Calu3 (cell line): ENCODE measurements around the gene PHIP. TPM values are rescaled to one million over a fixed set of nuclear protein-coding genes. Genes with fewer than 3 reads are reported as not detected.
"Not testable (repeated sequence)": the region's sequence is repeated elsewhere in the genome, so short reads cannot be mapped to it uniquely, and the experiment has no call there.

ENCODE experiments used
- BruUV-seq: library from RNA; stranded (reverse); fragments of 400-500 nt; replicated peaks from 2 replicates; lab custom pipeline; 2021; lab: Mats Ljungman, UMichigan
- CTCF ChIA-PET: fragments of 300-600 bp; sonication (Branson Sonifier 250); formaldehyde crosslinking; loops from one replicate; lab custom pipeline; 2022; ENCODE audit warnings: antibody characterized with exemption; lab: Charles Lee
- DNase-seq: peaks from one replicate; pipeline ENCODE4 v3.0.0; 2022
- H3K27ac Mint-ChIP-seq: one replicate; pipeline ENCODE4 v1.8.0; 2022; ENCODE audit warnings: mixed read lengths; ENCODE audit not compliant: unreplicated experiment
- H3K27me3 Mint-ChIP-seq: one replicate; pipeline ENCODE4 v1.8.0; 2022; ENCODE audit warnings: mixed read lengths; ENCODE audit not compliant: unreplicated experiment
- H3K36me3 Mint-ChIP-seq: one replicate; pipeline ENCODE4 v1.8.0; 2022; ENCODE audit warnings: mild to moderate bottlenecking, moderate library complexity, mixed read lengths; ENCODE audit not compliant: insufficient read depth, unreplicated experiment
- H3K4me1 Mint-ChIP-seq: one replicate; pipeline ENCODE4 v1.8.0; 2022; ENCODE audit warnings: mild to moderate bottlenecking, low read depth, mixed read lengths; ENCODE audit not compliant: unreplicated experiment
- H3K4me3 Mint-ChIP-seq: one replicate; pipeline ENCODE4 v1.8.0; 2022; ENCODE audit warnings: mild to moderate bottlenecking, low read depth, moderate library complexity, mixed read lengths; ENCODE audit not compliant: unreplicated experiment
- H3K9me3 Mint-ChIP-seq: one replicate; pipeline ENCODE4 v1.8.0; 2022; ENCODE audit warnings: low read depth, mixed read lengths; ENCODE audit not compliant: unreplicated experiment
- intact Hi-C: fragments of 100-400 bp; cut with micrococcal nuclease; formaldehyde crosslinking; loops from one replicate; pipeline ENCODE4 v1.10.0; 2022; ENCODE audit not compliant: unreplicated experiment
- total RNA-seq: library from RNA; stranded (reverse); gene quantifications from 2 replicates; pipeline ENCODE4 v1.2.3, GENCODE V29; 2022
- TF ChIP-seq, protein P1 (sequence below): fragments of 200-600 bp; IDR thresholded peaks from one replicate; pipeline ENCODE4 v1.8.0; 2022; ENCODE audit warnings: antibody characterized with exemption; ENCODE audit not compliant: unreplicated experiment

PHIP gene
- total RNA-seq, 1 experiment from 2014 or later = 50.8 TPM

DNA sequence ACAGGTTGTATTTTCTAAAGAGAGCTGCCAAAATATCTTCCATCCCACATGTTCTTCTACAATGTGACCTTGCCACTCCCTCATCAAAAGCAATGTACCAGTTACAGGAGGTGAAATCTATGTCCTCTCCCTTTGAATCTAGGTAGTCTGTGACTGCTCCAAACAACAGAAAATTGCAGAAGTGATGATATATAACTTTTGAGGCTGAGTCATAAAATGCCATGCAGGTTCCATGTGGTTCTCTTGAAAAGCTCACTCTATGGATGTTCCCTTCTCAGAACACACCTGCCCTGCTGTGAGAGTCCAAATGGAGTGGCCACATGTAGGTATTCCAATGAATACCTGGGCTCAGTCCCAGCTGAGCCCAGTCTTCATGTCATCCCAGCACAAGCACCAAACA is 16.9 kb upstream of the PHIP start:
- intact Hi-C loops = no loop called here

DNA sequence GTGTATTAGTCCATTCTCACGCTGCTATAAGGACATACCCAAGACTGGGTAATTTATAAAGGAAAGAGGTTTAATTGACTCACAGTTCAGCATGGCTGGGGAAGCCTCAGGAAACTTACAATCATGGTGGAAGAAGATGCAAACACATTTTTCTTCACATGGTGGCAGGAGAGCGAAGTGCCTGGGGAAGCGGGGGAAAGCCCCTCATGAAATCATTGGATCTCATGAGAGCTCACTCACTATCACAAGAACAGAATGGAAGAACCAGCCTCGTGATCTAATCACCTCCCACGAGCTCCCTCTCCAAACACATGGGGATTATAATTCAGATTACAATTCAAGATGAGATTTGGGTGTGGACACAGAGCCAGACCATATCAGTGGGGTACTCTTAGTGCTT is 13.7 kb upstream of the PHIP start:
- peaks cover 18% of the 10 kb centered on the region for H3K27me3 Mint-ChIP-seq
- H3K4me3 Mint-ChIP-seq, BruUV-seq, H3K27ac Mint-ChIP-seq, H3K4me1 Mint-ChIP-seq, DNase-seq, H3K9me3 Mint-ChIP-seq, intact Hi-C loops, H3K36me3 Mint-ChIP-seq, CTCF ChIA-PET: not testable (repeated sequence)

More for the DNA sequence above, 16.9 kb upstream of the PHIP start:
- CTCF ChIA-PET = no interaction called here
- BruUV-seq = no TSS peak
- Mint-ChIP-seq H3K36me3 (no peaks in the 10 kb centered on the region), H3K4me1 (no peaks in the 10 kb centered on the region), H3K27me3 (peaks cover 8% of the 10 kb centered on the region), H3K9me3 (no peaks in the 10 kb centered on the region), H3K4me3 (no peak overlapping the region), H3K27ac (no peak overlapping the region)
- no peak for DNase-seq
- TF ChIP-seq, protein P1, sequence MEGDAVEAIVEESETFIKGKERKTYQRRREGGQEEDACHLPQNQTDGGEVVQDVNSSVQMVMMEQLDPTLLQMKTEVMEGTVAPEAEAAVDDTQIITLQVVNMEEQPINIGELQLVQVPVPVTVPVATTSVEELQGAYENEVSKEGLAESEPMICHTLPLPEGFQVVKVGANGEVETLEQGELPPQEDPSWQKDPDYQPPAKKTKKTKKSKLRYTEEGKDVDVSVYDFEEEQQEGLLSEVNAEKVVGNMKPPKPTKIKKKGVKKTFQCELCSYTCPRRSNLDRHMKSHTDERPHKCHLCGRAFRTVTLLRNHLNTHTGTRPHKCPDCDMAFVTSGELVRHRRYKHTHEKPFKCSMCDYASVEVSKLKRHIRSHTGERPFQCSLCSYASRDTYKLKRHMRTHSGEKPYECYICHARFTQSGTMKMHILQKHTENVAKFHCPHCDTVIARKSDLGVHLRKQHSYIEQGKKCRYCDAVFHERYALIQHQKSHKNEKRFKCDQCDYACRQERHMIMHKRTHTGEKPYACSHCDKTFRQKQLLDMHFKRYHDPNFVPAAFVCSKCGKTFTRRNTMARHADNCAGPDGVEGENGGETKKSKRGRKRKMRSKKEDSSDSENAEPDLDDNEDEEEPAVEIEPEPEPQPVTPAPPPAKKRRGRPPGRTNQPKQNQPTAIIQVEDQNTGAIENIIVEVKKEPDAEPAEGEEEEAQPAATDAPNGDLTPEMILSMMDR = no peak

DNA sequence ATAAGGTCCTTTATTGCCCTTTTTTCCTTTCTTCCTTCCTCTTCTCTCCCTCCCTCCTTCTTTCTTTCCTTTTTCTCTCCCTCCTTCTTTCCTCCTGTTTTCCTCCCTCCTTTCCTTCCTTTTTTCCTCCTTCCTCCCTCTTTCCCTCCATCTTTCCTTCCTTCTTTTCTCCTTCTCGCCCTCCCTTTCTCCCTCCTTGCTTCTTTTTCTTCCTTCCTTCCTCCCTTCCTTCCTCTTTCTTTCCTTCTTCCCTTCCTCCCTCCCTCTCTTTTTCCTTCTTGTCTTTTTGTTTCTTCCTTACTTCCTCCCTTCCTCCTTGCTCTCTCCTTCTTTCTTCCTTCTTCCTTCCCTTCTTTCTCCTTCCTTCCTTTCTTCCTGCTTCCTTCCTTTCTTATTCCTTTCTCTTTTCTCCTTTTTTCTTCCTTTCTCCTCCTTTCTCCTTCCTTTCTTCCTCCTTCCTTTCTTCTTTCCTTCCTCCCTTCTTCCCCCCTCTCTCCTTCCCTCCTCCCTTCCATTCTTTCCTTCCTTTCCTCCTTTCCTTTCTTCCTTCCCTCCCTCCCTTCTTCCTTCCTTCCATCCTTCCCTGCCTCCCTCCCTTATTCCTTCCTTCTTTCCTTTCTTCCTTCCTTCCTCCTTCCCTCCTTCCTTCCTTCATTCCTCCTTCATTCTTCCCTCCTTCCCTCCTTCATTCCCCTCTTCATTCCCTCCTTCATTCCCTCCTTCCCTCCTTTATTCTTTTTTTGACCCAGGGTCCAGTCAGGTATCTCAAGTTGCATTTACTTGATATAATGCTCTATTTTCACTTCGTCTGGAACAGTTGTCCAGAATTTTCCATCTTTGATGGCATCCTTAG is 11.7 kb upstream of the PHIP start:
- intact Hi-C loops = no loop called here
- no peak for DNase-seq
- Mint-ChIP-seq H3K36me3 (no peaks in the 10 kb centered on the region), H3K27me3 (peaks cover 18% of the 10 kb centered on the region), H3K4me3 (no peak overlapping the region), H3K4me1 (no peaks in the 10 kb centered on the region), H3K9me3 (no peaks in the 10 kb centered on the region), H3K27ac (peak overlapping the region; percentile 35)
- no TSS peak for BruUV-seq
- TF ChIP-seq, protein P1 = no peak
- CTCF ChIA-PET = no interaction called here

DNA sequence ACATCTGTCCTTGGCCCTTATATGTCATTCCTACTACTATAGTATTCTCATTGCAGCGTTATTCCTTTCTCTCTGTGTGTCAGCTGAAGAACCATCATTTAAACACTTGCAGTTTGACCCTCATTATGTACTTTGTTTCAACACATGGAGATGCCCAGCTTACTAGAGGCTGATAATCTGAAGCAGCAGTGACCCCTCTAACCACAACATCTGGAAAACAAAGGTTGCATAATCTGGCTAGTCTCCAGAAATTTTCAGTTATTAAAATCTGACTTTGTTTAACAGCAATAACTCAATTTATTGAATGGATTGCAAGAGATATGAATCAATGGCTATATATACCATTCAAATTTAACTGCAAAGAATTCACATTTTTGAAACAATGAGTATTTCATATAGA is 6.6 kb upstream of the PHIP start:
- TF ChIP-seq, protein P1 = no peak
- DNase-seq = no peak

DNA sequence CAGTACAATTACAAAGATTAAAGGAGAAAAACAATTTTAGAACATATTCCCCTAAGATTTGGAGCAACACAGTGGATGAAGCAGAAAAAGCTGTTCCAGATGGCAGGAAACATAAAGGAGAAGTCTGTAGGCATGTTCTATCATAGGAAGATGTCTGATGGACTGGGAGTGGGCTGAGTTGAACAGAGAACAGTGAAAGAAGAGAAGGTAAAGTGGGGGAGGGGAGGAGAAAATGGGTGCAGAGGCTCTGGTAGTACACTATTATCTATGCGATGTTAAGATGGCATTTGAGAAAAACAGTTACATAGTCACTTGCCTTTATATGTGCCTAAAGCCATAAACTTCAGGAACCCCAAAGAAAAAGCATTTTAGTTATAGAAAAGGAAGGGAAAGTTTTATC is 4.2 kb upstream of the PHIP start:
- Mint-ChIP-seq H3K4me1 (peaks cover 8% of the 10 kb centered on the region), H3K27ac (no peak overlapping the region), H3K4me3 (no peak overlapping the region), H3K9me3 (no peaks in the 10 kb centered on the region), H3K27me3 (no peaks in the 10 kb centered on the region), H3K36me3 (peaks cover 19% of the 10 kb centered on the region)
- intact Hi-C loops = no loop called here
- TF ChIP-seq, protein P1 = no peak
- no peak for DNase-seq
- CTCF ChIA-PET = no interaction called here
- BruUV-seq = no TSS peak

More for the DNA sequence above, 6.6 kb upstream of the PHIP start:
- Mint-ChIP-seq H3K4me3 (no peak overlapping the region), H3K27ac (no peak overlapping the region), H3K9me3 (no peaks in the 10 kb centered on the region), H3K27me3 (peaks cover 8% of the 10 kb centered on the region), H3K36me3 (no peaks in the 10 kb centered on the region), H3K4me1 (peaks cover 8% of the 10 kb centered on the region)
- no TSS peak for BruUV-seq
- CTCF ChIA-PET = no interaction called here
- intact Hi-C loops = no loop called here
